Stimulated activated naive CD4-positive, alpha-beta T cell treated with Interleukin-2 at 50 U/mL for 16 hours (primary cell): ENCODE results near the gene CNPY2.
"Not testable (repeated sequence)": the region's sequence is repeated elsewhere in the genome, so short reads cannot be mapped to it uniquely, and the experiment has no call there.

ENCODE experiments used
- DNase-seq: peaks from one replicate; lab custom pipeline; 2025; lab: John Stamatoyannopoulos, UW

Gene CNPY2

DNA sequence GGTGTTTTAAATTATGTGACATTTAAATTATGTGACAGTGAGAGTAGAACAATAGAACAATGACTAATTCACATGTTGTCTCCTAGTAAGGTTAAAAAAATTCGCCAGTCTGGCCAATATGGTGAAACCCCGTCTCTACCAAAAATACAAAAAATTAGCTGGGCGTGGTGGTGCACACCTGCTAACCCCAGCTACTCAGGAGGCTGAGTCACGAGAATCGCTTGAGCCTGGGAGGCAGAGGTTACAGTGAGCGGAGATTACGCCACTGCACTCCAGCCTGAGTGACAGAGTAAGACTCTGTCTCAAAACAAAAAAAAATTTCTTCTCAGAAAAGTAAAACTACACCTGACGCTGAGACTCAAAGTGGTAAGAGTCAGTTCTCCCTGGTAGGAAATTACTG lies 18.4 kb downstream of the CNPY2 start:
- no peak for DNase-seq

DNA sequence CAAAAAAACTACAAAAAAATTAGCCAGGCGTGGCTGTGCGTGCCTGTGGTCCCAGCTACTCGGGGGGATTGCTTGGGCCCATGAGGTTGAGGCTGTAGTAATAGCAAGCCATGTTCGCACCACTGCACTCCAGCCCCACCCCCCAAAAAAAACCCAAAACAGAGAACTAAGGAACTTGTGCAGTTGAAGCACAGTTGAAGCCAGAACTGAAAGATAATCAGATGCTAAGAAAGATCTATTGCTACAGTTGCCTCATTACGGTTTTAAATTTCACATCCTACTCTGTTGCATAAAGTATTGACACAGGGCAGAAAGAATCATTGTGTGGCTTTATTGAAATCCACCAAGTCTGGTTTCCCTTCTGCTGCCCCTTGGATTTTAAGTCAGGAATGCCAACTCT lies 19.5 kb downstream of the CNPY2 start:
- no peak for DNase-seq

DNA sequence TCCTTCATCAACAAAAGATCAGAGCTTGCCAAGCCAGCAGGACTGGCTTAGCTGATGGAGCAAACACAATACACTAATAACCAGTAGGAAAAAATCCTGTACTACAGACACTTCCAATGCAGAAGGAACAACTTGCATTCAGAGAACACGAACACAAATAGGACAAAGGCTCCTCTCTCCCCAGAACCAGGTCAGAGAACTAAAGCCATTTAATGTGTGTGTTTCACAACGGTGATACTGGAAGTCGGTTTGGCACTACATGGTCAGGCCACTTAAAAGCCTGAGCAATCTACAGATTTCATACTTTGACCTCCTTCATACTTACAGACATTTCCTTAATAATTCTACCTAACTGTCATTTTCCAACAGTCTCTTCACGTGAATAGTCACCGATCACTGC lies 22.0 kb downstream of the CNPY2 start:
- no peak for DNase-seq

DNA sequence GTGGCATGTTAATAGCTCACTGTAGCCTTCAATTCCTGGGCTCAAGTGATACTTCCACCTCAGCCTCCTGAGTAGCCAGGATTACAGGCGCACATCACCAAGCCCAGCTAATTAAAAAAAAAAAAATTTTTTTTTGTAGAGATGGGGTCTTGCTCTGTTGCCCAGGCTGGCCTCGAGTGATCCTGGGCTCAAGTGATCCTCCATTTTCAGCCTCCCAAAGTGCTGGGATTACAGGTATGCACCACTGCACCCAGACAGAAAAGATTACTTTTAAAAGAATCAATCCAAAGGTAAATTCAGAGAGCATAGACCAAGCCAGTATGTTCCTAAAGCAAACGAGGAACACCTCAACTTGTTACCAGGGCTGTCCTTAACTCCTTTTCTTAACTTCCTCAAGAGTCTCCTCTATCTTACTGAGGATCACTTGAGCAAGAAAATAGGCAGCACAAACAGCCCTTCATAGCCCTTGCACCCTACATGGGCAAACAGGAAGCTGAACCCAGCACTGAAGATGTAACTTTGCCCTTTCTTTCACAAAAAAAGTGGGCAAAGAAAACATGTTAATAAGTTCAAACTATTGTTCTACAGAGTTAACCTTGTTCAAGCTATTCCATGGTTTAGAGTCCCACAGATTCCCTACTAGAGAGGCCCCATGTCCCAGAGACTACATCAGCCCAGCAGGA lies 26.9 kb downstream of the CNPY2 start:
- DNase-seq, result no peak

DNA sequence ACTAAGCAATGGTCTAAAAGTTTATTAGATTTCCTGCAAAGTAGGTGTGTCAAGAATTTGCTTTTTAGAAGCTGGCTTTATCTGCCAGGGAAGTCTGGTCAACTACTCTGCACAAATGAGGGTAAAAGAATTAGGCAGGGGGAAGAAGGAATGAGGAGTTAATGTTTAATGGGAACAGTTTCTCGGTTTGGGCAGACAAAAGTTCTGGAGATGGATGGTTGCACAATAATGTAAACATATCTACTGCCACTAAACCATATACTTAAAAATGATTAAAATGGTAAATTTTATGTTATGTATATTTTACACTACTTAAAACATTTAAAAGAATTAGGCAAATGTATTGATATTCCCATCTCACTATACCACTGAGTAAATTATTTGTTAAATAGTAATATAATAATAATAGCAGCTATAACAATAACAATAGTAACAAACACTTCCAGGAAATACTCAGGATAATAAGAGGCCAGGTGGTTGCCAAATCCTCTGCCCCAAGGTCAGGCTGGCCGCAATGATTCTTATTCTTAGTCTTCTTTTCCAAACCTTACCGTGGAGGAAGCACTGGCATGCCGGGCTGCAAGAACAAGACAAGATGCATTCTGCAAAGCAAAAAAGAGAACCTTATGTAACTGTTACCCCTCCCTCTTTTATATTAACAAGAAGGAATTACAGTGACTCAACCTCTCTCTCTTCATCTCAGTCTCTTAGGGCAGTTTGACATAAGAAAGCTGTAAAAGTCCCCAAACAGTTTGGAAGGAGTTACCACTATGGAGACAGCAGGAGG lies 29.6 kb downstream of the CNPY2 start:
- no peak for DNase-seq

DNA sequence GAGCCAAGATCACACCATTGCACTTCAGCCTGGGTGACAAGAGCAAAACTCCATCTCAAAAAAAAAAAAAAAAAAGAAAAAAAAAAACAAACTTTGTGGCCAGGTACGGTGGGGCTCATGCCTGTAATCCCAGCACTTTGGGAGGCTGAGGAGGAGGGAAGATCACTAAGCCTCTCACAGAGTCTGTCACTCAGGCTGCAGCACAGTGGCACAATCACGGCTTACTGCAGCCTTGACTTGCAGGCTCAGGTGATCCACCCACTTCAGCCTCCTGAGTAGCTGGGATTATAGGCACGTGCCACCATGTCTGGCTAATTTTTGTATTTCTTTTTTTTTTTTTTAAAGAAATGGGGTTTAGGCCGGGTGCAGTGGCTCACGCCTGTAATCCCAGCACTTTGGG lies 31.5 kb downstream of the CNPY2 start:
- not testable (repeated sequence) for DNase-seq

DNA sequence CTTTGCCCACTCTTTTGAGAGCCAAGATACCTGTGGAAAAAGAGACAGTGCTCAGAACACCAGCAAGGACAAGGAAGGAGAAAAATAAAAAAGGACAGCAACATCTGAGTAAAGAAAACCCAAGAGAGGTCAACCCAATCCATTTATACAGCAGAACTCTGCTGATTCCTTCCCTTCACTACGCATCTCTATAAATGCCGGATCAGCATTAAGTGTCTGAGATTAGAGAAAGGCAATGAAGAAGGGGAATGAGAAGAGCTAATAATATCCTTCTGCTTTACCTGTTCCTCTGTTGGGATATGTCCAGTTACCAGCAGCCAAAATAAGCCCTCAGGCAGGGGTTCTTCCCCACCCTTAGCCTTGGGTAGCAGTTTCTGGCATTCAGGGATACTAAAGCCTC lies 33.2 kb downstream of the CNPY2 start:
- no peak for DNase-seq

DNA sequence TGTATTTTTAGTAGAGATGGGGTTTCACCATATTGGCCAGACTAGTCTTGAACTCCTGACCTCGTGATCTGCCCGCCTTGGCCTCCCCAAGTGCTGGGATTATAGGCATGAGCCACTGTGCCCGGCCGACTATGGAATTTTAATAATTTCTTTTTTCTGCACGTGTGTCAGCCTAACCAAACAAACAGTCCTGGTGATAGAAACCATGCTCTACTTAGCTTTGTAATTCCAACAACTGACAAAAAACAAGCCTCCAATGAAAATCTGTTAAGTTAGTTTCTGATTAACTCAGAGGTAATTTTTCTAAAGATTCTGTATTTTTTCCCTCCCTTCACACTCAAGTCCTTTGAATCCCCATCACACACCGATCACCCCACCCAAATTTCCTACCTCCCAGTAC lies 33.8 kb downstream of the CNPY2 start:
- no peak for DNase-seq

DNA sequence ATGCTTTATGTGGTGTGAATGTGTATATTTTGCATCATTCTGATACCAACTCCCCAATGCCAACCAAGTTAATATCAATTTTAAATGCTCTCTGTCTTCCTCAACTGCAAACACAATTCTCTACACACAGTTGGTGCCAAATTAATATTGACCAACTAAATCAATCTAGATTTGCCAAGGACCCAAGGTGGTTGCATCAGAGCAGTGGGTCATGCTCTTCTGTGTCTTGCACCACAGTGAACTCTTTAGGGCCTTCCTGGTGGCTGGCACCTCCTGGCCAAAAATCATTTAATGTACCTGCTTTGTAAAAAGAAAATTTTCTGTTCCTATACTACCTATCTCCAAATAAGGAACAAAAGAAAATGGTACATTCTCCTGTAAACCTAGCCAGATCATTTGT lies 34.9 kb downstream of the CNPY2 start:
- DNase-seq, result no peak

DNA sequence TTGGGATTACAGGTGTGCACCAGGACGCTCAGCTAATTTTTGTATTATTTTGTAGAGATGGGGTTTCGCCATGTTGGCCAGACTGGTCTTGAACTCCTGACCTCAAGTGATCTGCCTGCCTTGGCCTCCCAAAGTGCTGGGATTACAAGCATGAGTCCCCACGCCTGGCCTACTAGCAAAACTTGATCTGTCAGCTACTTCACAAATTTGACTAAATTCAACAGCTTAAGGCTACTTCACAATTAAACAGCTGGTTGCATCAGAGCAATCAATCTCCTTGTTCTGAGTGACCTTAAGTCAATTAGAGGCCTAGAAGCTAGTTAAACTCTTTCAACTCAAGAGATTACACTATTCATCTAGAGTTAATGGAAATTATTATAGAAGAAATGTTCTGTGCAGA lies 36.9 kb downstream of the CNPY2 start:
- DNase-seq, result no peak

DNA sequence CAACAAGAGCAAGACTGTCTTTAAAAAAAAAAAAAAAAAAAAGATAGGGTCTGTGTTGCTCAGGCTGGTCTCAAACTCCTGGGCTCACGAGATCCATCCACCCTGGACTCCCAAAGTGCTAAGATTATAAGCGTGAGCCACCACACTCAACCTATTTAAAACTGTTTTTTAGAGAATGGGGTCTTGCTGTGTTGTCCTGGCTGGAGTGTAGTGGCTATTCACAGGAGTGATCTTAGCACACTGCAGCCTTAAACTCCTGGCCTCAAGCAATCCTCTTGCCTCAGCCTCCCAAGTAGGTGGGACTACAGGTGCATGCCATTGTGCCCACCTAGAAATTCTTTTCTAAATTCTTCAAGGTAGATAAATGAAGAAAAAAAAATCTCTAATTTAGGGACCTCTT lies 41.5 kb downstream of the CNPY2 start:
- no peak for DNase-seq

DNA sequence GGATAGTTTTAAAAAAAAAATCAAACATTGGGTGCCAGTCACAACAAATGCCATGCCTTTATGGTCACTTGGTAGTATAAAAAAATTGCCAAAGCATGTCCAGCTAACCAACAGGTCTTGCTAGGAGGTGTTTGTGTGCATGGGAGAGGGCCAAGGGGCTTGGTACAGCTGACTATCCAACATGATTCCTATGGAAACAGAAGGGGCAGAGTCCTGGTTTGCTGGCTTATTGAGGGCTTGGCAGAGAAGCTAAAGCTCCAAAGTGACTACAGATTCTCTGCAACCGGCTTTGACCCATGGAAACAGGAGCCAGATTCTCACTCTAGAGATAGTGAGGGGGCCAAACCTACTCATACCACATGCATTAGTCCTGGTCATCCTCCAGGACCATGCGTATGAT lies 43.3 kb downstream of the CNPY2 start:
- DNase-seq, result not testable (repeated sequence)

DNA sequence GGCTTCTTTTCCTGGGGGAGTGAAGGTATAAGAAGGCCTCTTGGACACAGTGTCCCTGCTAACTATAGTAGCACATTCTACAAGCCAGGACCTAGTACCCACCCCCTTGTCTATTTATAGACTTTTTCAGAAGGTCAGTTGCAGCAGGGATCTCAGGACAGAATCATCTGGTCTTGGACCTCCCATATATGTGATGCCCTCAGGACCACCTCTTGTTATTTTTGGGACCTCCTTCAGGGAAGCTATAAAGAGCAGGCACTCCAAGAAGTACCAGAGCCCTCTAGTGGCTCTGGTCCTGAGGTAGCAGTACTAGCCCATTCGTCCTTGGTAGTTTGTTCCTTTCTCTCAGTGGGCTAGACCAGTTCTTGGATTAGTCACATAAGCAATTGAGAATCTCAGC lies 44.8 kb downstream of the CNPY2 start:
- DNase-seq, result no peak

DNA sequence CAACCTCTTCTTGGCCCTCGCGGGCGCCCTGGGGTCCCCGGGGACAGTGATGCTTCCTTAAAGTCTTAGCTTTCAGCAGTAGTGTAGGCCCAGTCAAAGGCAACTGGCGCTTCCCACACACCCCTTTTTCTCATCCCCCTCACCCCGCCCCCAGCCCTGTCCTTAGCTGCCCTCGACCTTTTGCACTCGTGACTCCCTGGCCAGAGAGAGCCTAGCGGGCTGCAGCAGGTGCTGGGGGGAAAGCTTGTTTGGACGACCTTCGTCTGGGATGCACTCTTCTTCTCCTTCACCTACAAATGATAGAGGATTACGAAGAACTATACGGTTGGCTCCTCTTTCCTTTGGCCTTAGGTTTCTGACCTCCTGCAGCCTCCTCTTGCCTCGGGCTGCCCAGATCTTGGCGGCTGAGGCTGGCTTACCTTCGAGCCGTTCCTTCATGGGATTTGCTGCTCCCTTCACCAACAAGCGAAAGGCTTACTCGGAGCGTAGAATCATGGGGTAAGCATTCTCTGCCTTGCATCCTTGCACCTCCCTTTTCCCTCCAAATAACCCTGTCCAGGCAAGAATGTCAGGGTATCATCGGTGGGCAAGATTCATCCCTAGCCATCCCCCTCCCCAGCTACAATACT lies 48.2 kb downstream of the CNPY2 start:
- no peak for DNase-seq

DNA sequence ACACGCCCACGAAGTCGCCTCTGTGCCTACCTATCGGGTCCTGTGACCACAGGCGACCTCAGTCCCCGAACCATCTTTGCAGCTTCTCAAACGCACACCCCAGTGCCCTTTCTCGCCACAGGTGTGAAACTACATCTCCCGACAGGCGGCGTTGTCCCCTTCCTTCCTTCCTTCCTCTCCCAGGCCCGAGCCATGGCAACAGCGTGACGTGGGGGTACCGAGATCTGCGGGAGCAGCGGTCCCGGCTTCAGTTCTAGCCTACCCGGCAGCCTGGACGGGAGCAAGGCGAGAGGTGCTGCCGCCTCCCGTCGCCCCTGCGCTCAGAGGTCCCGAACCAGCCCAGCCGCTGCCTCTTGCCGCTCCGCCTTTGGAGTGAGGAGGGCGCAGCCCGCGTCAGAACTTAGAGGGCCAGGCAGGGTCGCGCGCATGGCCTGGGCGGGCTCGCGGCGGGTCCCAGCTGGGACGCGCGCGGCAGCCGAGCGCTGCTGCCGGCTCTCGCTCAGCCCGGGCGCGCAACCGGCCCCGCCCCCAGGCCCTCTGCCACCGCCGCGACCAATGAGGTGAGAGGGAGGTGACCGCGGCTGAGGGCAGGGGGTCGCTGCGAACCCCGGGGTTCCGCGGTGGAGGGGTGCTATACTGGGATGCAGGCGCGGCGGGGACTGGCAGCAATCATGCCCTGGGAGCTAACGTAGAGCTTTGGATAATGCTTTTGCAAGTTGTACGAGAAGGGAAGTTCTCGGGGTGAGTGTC lies 48.9 kb downstream of the CNPY2 start, which contains the start of gene COQ10A:
COQ10A (plus strand) TSS at position 250 of the 750 bp plus-strand sequence; CDS start at position 427, 177 bp downstream.
- DNase-seq, result peak; percentile 89

DNA sequence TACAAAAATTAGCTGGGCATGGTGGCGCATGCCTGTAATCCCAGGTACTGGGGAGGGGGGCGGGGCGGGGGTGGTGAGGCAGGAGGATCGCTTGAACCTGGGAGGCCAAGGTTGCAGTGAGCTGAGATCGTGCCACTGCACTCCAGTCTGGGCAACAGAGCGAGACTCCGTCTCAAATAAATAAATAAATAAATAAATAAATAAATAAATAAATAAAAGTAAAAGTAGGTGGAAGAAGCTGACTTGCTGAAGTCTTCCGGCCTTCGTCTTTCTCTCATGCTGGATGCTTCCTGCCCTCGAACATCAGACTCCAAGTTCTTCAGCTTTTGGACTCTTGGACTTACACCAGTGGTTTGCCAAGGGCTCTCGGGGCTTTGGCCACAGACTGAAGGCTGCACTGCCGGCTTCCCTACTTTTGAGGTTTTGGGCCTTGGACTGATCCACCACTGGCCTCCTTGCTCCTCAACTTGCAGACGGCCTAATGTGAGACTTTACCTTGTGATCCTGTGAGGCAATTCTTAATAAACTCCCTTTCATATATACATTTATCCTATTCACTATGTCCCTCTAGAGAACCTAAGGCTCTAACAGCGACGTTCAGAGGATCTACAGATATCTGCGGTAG lies 49.6 kb downstream of the CNPY2 start:
- DNase-seq, result not testable (repeated sequence)

DNA sequence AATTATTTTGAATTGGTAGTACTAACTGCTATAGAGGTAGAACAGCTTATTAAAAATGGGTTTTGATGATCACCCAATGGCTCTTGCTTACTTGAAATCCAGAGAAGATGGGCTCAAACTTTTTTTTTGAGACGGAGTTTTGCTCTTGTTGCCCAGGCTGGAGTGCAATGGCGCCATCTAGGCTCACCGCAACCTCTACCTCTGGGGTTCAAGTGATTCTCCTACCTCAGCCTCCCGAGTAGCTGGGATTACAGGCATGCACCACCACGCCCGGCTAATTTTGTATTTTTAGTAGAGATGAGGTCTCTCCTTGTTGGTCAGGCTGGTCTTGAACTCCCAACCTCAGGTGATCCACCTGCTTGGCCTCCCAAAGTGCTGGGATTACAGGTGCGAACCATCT lies 52.8 kb downstream of the CNPY2 start:
- DNase-seq, result not testable (repeated sequence)

DNA sequence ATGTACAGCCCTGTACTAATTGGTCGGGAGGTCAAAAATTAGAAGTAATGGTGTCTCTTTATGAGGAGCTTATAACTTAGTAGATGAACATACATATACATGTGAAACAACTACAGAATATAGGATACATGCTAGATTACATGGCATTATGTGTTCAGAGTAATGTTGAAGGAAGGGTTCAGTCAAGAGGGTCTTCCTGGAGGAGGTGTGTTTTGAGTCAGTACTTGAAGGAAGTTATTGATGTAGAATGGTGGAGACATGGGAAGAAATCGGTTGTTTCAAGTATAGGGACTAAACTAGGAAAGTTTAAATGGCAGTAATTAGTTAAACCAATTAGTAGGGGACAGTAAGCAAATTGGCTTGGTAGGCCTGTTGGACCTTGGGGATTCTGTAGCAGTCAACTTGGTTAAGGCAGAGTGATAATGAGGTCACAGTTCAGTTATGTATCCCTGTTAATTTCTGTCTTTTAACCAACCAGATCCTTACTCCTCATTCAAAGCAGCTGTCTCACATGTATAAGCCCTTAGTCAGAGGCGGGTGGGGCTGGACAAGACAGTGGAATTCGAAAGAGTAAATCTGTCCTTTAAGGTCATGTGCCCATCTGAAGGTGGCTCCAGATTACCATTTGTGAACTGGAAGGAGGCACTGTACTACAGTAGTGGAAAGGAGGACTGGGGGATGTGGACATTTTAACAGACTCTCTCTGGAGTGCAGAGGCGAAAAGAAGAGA lies 54.1 kb downstream of the CNPY2 start:
- DNase-seq, result no peak

DNA sequence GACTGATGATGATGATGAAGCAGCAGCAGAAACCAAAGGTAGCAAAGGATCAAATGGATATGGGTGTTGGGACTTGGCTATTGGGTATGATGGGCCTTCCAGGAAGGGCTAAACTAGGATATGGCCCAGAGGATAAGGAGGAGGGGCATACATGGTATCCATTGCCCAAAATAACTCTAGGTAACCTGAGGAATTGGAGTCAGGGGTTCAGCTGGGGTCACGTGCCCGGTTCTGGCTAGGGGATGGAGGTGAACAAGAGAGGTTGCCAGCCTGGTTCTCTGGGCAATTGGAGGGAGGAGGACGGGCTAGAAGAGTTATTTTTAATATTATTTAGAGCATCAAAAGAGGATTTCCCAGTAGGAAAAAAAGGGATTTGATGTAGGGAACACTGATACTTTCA lies 54.9 kb downstream of the CNPY2 start:
- no peak for DNase-seq

DNA sequence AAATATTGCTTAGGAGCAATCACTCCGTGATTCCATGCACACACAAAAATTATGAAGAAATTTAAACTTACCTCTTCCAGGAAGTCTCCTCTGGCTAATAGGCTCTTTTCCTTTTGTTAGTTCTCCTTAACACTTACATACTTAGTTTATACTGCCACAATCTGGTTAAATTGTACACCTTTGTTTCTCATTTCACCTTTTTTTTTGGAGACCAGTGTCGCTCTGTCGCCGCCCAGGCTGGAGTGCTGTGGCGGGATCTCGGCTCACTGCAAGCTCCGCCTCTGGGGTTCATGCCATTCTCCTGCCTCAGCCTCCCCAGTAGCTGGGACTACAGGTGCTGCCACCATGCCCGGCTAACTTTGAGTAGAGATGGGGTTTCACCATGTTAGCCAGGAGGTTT lies 55.4 kb downstream of the CNPY2 start:
- no peak for DNase-seq
